Measurements from ENCODE around the gene SYNGAP1. TPM values are rescaled to one million over a fixed set of nuclear protein-coding genes. Genes with fewer than 3 reads are reported as not detected.
A peak's percentile ranks its signal among the peaks of the same experiment; 100 is the strongest.

SYNGAP1 gene
- total RNA-seq, 2 donors from 2014 or later = 5.4 to 5.6 TPM

DNA sequence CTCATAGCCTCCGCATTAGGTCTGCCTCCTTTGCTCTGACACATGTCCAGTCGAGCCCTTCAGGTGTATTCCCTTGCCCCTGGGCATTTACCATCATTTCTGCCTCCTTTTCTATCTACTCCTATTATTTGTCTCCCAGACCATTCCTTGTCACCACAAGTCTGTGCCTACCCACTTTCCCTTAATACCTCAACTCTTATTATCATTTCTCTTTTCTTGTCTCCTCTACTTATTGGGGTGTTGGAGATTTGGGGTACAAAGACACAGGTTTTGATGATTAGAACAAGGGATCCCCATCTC is 1.4 kb downstream of the SYNGAP1 start:
- TF ChIP-seq POLR2A (IDR thresholded peaks at IDR 0.05) = no peak
- TF ChIP-seq, protein P1, sequence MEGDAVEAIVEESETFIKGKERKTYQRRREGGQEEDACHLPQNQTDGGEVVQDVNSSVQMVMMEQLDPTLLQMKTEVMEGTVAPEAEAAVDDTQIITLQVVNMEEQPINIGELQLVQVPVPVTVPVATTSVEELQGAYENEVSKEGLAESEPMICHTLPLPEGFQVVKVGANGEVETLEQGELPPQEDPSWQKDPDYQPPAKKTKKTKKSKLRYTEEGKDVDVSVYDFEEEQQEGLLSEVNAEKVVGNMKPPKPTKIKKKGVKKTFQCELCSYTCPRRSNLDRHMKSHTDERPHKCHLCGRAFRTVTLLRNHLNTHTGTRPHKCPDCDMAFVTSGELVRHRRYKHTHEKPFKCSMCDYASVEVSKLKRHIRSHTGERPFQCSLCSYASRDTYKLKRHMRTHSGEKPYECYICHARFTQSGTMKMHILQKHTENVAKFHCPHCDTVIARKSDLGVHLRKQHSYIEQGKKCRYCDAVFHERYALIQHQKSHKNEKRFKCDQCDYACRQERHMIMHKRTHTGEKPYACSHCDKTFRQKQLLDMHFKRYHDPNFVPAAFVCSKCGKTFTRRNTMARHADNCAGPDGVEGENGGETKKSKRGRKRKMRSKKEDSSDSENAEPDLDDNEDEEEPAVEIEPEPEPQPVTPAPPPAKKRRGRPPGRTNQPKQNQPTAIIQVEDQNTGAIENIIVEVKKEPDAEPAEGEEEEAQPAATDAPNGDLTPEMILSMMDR (IDR thresholded peaks at IDR 0.05) = no peak
- H3K36me3 ChIP-seq (replicated peaks in 1 of 2; ENCODE audit: insufficient read depth in 1 of 2, low read depth in 2 of 2) = no peaks in the 10 kb centered on the region
- WGBS, 2 donors = 75 to 78% methylated on average over 2 of the region's 2 CpGs
- no peak for DNase-seq
- H3K4me3 ChIP-seq = no peak overlapping the region
- no peak for ATAC-seq
- no peak overlapping the region for H3K27ac ChIP-seq
- H3K4me1 ChIP-seq = peaks cover 39% of the 10 kb centered on the region
- intact Hi-C loops (cut with DNase I) = no loop called here
- no peaks in the 10 kb centered on the region for H3K27me3 ChIP-seq
- no peaks in the 10 kb centered on the region for H3K9me3 ChIP-seq

DNA sequence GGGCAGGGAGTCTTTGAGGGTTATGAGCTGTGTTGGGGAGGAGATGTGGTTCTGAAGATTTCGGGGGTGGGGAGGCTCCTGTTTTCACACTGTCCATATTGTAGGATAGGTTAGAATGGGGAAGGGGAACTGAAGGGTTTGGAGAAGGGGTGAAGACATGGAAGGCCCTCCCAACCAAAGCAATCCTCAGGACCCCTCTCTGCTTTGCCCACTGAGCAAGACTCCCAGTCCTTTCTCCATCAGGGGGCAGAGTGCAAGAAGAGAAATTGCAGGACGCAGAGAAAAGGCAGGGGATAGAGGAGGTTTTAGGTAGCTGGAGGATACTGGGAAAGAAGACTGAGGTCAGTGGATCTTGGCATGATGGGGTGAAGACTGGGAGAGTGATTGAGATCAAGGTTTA is 3.9 kb downstream of the SYNGAP1 start:
- Histone ChIP-seq H3K27ac (no peak overlapping the region), H3K4me1 (peaks cover 33% of the 10 kb centered on the region), H3K9me3 (no peaks in the 10 kb centered on the region), H3K27me3 (no peaks in the 10 kb centered on the region), H3K36me3 (replicated peaks in 1 of 2; ENCODE audit: insufficient read depth in 1 of 2, low read depth in 2 of 2) (no peaks in the 10 kb centered on the region), H3K4me3 (no peak overlapping the region)
- TF ChIP-seq, protein P1 (IDR thresholded peaks at IDR 0.05) = no peak
- no peak for TF ChIP-seq POLR2A (IDR thresholded peaks at IDR 0.05)
- WGBS, 2 donors = 76 to 87% methylated on average over 2 of the region's 2 CpGs
- intact Hi-C loops (cut with DNase I) = no loop called here
- no peak for ATAC-seq
- DNase-seq = no peak

DNA sequence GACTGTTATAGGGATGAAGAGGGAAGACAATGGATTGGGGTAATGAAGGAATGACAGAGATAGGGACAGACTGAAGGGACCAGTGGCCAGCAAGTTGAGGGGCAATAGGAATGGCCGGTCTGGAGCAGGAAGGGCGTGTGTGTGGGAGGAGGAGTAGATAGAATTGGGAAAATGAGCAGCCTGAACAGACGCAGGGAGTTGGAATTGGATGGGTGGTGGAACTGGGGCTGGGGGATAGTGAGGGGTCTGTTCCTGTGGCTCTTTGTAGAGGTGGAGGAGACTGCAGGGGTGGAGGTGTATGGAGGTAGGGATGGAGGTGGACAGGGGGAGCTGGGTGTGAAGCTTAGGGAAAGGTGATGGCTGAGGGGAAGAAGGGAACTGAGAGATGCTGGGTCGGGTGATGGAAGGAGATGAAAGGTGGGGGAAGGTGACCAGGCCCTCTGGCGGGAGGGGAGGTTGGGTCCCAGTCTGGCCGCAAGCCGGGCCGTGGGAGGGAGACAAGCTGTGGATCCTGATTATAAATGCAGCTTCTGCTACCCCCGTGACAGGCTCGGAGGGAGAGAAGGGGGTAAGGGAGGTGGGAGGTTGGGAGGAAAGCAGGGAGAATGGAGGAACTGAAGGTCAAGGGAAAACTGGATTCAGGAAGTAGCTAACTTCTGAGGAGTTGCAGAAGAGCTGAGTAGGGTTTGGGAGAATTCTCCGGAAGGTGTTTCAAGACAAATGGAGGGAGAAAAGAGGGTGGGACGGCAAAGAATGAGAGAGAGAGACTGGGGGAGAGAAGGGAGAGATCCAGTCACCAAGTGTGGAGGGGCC is 5.2 kb downstream of the SYNGAP1 start:
- H3K4me3 ChIP-seq = peak overlapping the region; percentile 38 to 47
- no peaks in the 10 kb centered on the region for H3K9me3 ChIP-seq
- ATAC-seq (peak; percentile 8), DNase-seq (no peak)
- H3K27me3 ChIP-seq = no peaks in the 10 kb centered on the region
- WGBS, 2 donors = 13 to 16% methylated on average over 12 of the region's 12 CpGs
- H3K36me3 ChIP-seq (replicated peaks in 1 of 2; ENCODE audit: insufficient read depth in 1 of 2, low read depth in 2 of 2) = no peaks in the 10 kb centered on the region
- H3K4me1 ChIP-seq = peaks cover 28% of the 10 kb centered on the region
- peak overlapping the region; percentile 82 to 92 (median 88) for H3K27ac ChIP-seq
- no peak for TF ChIP-seq POLR2A (IDR thresholded peaks at IDR 0.05)
- TF ChIP-seq, protein P1 (IDR thresholded peaks at IDR 0.05) = no peak
- intact Hi-C loops (cut with DNase I) = no loop called here

DNA sequence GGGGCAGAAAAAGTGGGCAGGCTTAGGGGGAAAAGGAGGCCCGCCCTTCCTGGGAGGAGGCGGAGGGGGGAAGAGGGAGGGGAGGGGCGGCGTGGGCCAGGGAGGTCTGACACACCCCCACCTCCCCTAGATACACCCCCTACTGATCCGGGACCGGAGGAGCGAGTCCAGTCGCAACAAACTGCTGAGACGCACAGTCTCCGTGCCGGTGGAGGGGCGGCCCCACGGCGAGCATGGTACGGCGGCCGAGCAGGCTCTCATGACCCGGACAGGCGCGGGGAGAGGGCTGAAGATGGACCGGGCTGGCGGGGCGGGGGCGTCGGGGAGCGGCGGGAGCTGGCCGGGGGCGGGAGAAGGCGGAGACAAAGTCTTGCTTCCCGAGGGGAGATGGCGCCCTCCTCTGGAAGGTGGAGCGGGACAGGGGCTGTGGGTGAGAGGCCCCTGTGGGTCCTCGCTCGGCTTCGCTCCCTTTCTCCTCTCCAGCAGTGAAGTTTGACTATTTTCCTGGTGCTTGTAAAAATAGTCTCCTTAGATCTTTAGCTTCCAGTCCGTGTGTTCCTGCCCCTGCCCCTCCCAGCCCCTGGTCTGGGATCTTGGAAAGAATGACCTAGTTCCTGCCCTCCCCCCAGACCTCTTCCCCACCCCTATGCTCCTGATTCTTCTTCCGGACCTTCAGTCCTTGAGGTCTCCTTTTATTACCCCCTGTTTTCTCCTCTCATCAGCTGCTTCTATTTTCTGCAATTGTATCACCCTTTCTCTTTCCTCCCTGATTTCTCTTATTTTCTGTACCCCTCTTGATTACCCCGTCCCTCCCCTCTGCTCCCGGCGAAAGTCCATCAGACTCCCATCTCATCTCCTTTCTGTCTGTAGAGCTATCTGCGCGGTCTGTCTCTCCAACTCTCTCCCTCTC is 6.1 kb downstream of the SYNGAP1 start:
- Histone ChIP-seq H3K27ac (peak overlapping the region; percentile 82 to 92 (median 88)), H3K4me3 (peak overlapping the region; percentile 38 to 47), H3K36me3 (replicated peaks in 1 of 2; ENCODE audit: insufficient read depth in 1 of 2, low read depth in 2 of 2) (no peaks in the 10 kb centered on the region), H3K4me1 (peaks cover 28% of the 10 kb centered on the region), H3K27me3 (no peaks in the 10 kb centered on the region), H3K9me3 (no peaks in the 10 kb centered on the region)
- ATAC-seq (peak; percentile 76), DNase-seq (peak; percentile 81 to 87 (median 83))
- intact Hi-C loops (cut with DNase I) = no loop called here
- 1% methylated on average over 24 to 33 of the region's 43 CpGs for WGBS, 2 donors
- peak in 2 of 3 donors; percentile 57 to 71 for TF ChIP-seq POLR2A (IDR thresholded peaks at IDR 0.05)
- TF ChIP-seq, protein P1 (IDR thresholded peaks at IDR 0.05) = peak; percentile 36 to 58 (median 54)
